Measurements from ENCODE around the gene NR1I2.

DNA sequence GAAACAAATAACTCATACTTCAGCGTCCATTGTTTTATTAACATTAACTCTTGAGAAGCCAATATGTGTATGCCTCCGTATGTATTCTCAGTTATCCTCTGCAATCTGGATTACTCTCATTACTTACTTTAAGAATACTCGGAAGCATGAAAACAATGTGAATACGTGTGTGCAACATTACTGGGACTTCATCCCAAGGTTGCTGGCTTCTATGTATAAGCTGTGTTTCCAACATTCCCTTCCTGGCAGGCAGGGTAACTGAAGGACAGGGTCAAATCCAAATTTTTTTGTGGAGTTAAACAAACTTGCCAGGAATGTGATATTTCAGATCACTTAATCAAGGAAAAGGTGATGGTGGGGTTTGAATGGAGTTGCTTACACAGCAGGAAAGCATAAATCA, 34.5 kb upstream of the NR1I2 start:
- no peak for TF ChIP-seq CTCF (IDR thresholded peaks at IDR 0.05)
- TF ChIP-seq POLR2A (IDR thresholded peaks at IDR 0.05), result no peak
